Measurements from ENCODE around the gene PDLIM1. TPM values are rescaled to one million over a fixed set of nuclear protein-coding genes. Genes with fewer than 3 reads are reported as not detected.

The PDLIM1 gene
- total RNA-seq, 1 experiment from 2014 or later: not detected

Other genes with a start within 250 kb of the PDLIM1 start
- gene CYP2C8, start 221.5 kb downstream of the PDLIM1 start, total RNA-seq (2014; rRNA removed; shearing (Covaris generic)): not detected in 2 replicates
- gene ACSM6, start 96.8 kb downstream of the PDLIM1 start, total RNA-seq (2014; rRNA removed; shearing (Covaris generic)): not detected in 2 replicates

Measured in G401 (cell line).